Astrocyte (in vitro differentiated cells and primary cell): ENCODE measurements around the gene TLE5. TPM values are rescaled to one million over a fixed set of nuclear protein-coding genes. Genes with fewer than 3 reads are reported as not detected.

Experiments
- DNase-seq: peaks from one replicate; pipeline ENCODE4 v3.0.0-alpha.2; 2010; ENCODE audit warnings: low read depth
- FAIRE-seq: peaks from 2 replicates; lab custom pipeline; 2011; peaks lifted over from hg19 to GRCh38; lab: Jason Lieb, UNC
- H2AFZ ChIP-seq: 2 replicates; pipeline ENCODE4 v1.6.0; 2012; ENCODE audit warnings: low read depth, low read length, inconsistent platforms
- H3K27ac ChIP-seq: 2 replicates; pipeline ENCODE4 v1.5.1; 2011; ENCODE audit warnings: low read depth, low read length, inconsistent platforms
- H3K27me3 ChIP-seq: 2 replicates; pipeline ENCODE4 v1.6.0; 2011; ENCODE audit warnings: low read length, inconsistent platforms; ENCODE audit not compliant: insufficient read depth
- H3K36me3 ChIP-seq: 2 replicates; pipeline ENCODE4 v1.5.1; 2011; ENCODE audit warnings: low read length, inconsistent platforms; ENCODE audit not compliant: insufficient read depth
- H3K4me1 ChIP-seq: 2 replicates; pipeline ENCODE4 v1.5.1; 2011; ENCODE audit warnings: low read length, inconsistent platforms; ENCODE audit not compliant: insufficient read depth
- H3K4me2 ChIP-seq: 2 replicates; pipeline ENCODE4 v1.6.0; 2012; ENCODE audit warnings: low read length, inconsistent platforms
- H3K4me3 ChIP-seq: 2 replicates; pipeline ENCODE4 v1.5.1; 2011; ENCODE audit warnings: low read depth, mild to moderate bottlenecking, low read length, inconsistent platforms; ENCODE audit not compliant: insufficient read depth
- H3K79me2 ChIP-seq: 2 replicates; pipeline ENCODE4 v1.6.0; 2012; ENCODE audit warnings: mild to moderate bottlenecking, low read length, inconsistent platforms; ENCODE audit not compliant: insufficient read depth
- H3K9ac ChIP-seq: 2 replicates; pipeline ENCODE4 v1.6.0; 2012; ENCODE audit warnings: mild to moderate bottlenecking, low read length, inconsistent platforms
- H3K9me3 ChIP-seq: 2 replicates; pipeline ENCODE4 v1.5.1; 2012; ENCODE audit warnings: low read depth, mild to moderate bottlenecking, low read length, inconsistent platforms; ENCODE audit not compliant: insufficient read depth
- H4K20me1 ChIP-seq: 2 replicates; pipeline ENCODE4 v1.6.0; 2012; ENCODE audit warnings: low read length, inconsistent platforms; ENCODE audit not compliant: insufficient read depth
- H3K27ac Mint-ChIP-seq: one replicate; pipeline ENCODE4 v1.8.0; 2021; ENCODE audit warnings: mild to moderate bottlenecking, mixed read lengths; ENCODE audit not compliant: unreplicated experiment
- H3K27me3 Mint-ChIP-seq: one replicate; pipeline ENCODE4 v1.8.0; 2021; ENCODE audit warnings: low read depth, mixed read lengths; ENCODE audit not compliant: unreplicated experiment
- H3K36me3 Mint-ChIP-seq: one replicate; pipeline ENCODE4 v1.8.0; 2021; ENCODE audit warnings: low read depth, mixed read lengths; ENCODE audit not compliant: unreplicated experiment
- H3K4me1 Mint-ChIP-seq: one replicate; pipeline ENCODE4 v1.8.0; 2021; ENCODE audit warnings: low read depth, mixed read lengths; ENCODE audit not compliant: unreplicated experiment
- H3K4me3 Mint-ChIP-seq: one replicate; pipeline ENCODE4 v1.8.0; 2021; ENCODE audit warnings: mild to moderate bottlenecking, moderate library complexity, mixed read lengths; ENCODE audit not compliant: unreplicated experiment
- H3K9me3 Mint-ChIP-seq: one replicate; pipeline ENCODE4 v1.8.0; 2021; ENCODE audit warnings: mild to moderate bottlenecking, mixed read lengths; ENCODE audit not compliant: unreplicated experiment
- CTCF ChIP-seq: IDR thresholded peaks from 2 replicates; pipeline ENCODE4 v1.5.1; 2011; ENCODE audit warnings: low read depth, mild to moderate bottlenecking, inconsistent platforms, low read length, moderate library complexity; ENCODE audit not compliant: insufficient read depth
- EZH2 ChIP-seq: IDR thresholded peaks from 2 replicates; pipeline ENCODE4 v1.6.1; 2012; ENCODE audit warnings: mild to moderate bottlenecking, low read length, inconsistent platforms; ENCODE audit not compliant: insufficient read depth
- total RNA-seq: library from RNA; stranded (reverse); gene quantifications from 2 replicates; pipeline ENCODE4 v1.2.1, GENCODE V29; 2021

The TLE5 gene
- total RNA-seq, 1 donor from 2014 or later = 210 TPM

GRCh38 chr19:3110126-3110825, 48.0 kb upstream of the TLE5 start:
- H3K27ac ChIP-seq = no peak overlapping the region
- Mint-ChIP-seq H3K4me1 (no peaks in the 10 kb centered on the region), H3K27me3 (peaks cover 3% of the 10 kb centered on the region), H3K27ac (no peak overlapping the region), H3K9me3 (no peaks in the 10 kb centered on the region), H3K4me3 (no peak overlapping the region), H3K36me3 (peaks cover 7% of the 10 kb centered on the region)
- no peaks in the 10 kb centered on the region for H3K27me3 ChIP-seq
- FAIRE-seq = no peak
- peaks cover 84% of the 10 kb centered on the region for H3K79me2 ChIP-seq
- no peak overlapping the region for H3K4me3 ChIP-seq
- H4K20me1 ChIP-seq = peaks cover 89% of the 10 kb centered on the region
- no peak overlapping the region for H3K9ac ChIP-seq
- TF ChIP-seq CTCF (no peak), EZH2 (no peak)
- no peaks in the 10 kb centered on the region for H3K4me1 ChIP-seq
- no peak for DNase-seq
- H2AFZ ChIP-seq = no peak overlapping the region
- H3K36me3 ChIP-seq = no peaks in the 10 kb centered on the region
- H3K4me2 ChIP-seq = no peak overlapping the region
- no peaks in the 10 kb centered on the region for H3K9me3 ChIP-seq

GRCh38 chr19:3109491-3109890, 47.2 kb upstream of the TLE5 start:
- Histone ChIP-seq H3K4me3 (no peak overlapping the region), H2AFZ (no peak overlapping the region), H3K4me1 (no peaks in the 10 kb centered on the region), H3K79me2 (peaks cover 92% of the 10 kb centered on the region), H3K4me2 (no peak overlapping the region), H3K36me3 (no peaks in the 10 kb centered on the region), H3K27me3 (no peaks in the 10 kb centered on the region), H3K9ac (no peak overlapping the region), H3K9me3 (no peaks in the 10 kb centered on the region), H4K20me1 (peaks cover 95% of the 10 kb centered on the region), H3K27ac (no peak overlapping the region)
- Mint-ChIP-seq H3K4me3 (no peak overlapping the region), H3K36me3 (peaks cover 7% of the 10 kb centered on the region), H3K27ac (no peak overlapping the region), H3K9me3 (no peaks in the 10 kb centered on the region), H3K27me3 (peaks cover 3% of the 10 kb centered on the region), H3K4me1 (no peaks in the 10 kb centered on the region)
- TF ChIP-seq EZH2 = no peak
- no peak for TF ChIP-seq CTCF
- DNase-seq = no peak
- no peak for FAIRE-seq

- Histone ChIP-seq H3K27me3 (no peaks in the 10 kb centered on the region), H2AFZ (no peak overlapping the region)
Measured at GRCh38 chr19:3108775-3109174, 46.5 kb upstream of the TLE5 start.

More at GRCh38 chr19:3108775-3109174, 46.5 kb upstream of the TLE5 start:
- Histone ChIP-seq H3K79me2 (peaks cover 92% of the 10 kb centered on the region), H4K20me1 (peaks cover 95% of the 10 kb centered on the region), H3K4me2 (no peak overlapping the region), H3K4me1 (no peaks in the 10 kb centered on the region), H3K36me3 (no peaks in the 10 kb centered on the region), H3K9me3 (no peaks in the 10 kb centered on the region), H3K27ac (no peak overlapping the region), H3K4me3 (no peak overlapping the region), H3K9ac (no peak overlapping the region)
- no peaks in the 10 kb centered on the region for H3K9me3 Mint-ChIP-seq
- FAIRE-seq (no peak), DNase-seq (peak; percentile 25)
- peaks cover 3% of the 10 kb centered on the region for H3K27me3 Mint-ChIP-seq
- TF ChIP-seq CTCF = peak; percentile 74
- no peak for TF ChIP-seq EZH2
- peaks cover 7% of the 10 kb centered on the region for H3K36me3 Mint-ChIP-seq
- no peaks in the 10 kb centered on the region for H3K4me1 Mint-ChIP-seq
- H3K27ac Mint-ChIP-seq = no peak overlapping the region
- H3K4me3 Mint-ChIP-seq = no peak overlapping the region
